Activated CD4-positive, alpha-beta T cell treated with anti-CD3 and anti-CD28 coated beads for 4 hours (primary cell): Measurements from ENCODE around the gene TFF2.

ENCODE experiments used
- DNase-seq, 2 donors: peaks; one replicate each; pipeline ENCODE4 v3.0.0-alpha.2; 2020

The TFF2 gene

GRCh38 chr21:42383331-42383730 lies 32.5 kb upstream of the TFF2 start:
- no peak for DNase-seq

GRCh38 chr21:42382915-42383314 lies 32.1 kb upstream of the TFF2 start:
- DNase-seq, result no peak

- DNase-seq, result peak; percentile 38 to 55
Observed at GRCh38 chr21:42381347-42381984, 30.7 kb upstream of the TFF2 start.

GRCh38 chr21:42379426-42380215 lies 28.8 kb upstream of the TFF2 start:
- no peak for DNase-seq

GRCh38 chr21:42378418-42378817 lies 27.6 kb upstream of the TFF2 start:
- no peak for DNase-seq

GRCh38 chr21:42377951-42378340 lies 27.2 kb upstream of the TFF2 start:
- DNase-seq, result no peak

GRCh38 chr21:42377211-42377950 lies 26.6 kb upstream of the TFF2 start:
- DNase-seq, result no peak

GRCh38 chr21:42376338-42376982 lies 25.7 kb upstream of the TFF2 start:
- no peak for DNase-seq

- no peak for DNase-seq
Observed at GRCh38 chr21:42375966-42376337, 25.2 kb upstream of the TFF2 start.

- no peak for DNase-seq
Observed at GRCh38 chr21:42375506-42375905, 24.7 kb upstream of the TFF2 start.

- DNase-seq, result no peak
Observed at GRCh38 chr21:42374864-42375499, 24.2 kb upstream of the TFF2 start.

- DNase-seq, result no peak
Observed at GRCh38 chr21:42374457-42374856, 23.7 kb upstream of the TFF2 start.

- no peak for DNase-seq
Observed at GRCh38 chr21:42373908-42374455, 23.2 kb upstream of the TFF2 start.

GRCh38 chr21:42373196-42373907 lies 22.6 kb upstream of the TFF2 start:
- peak in 1 of 2 donors; percentile 8 for DNase-seq

- DNase-seq, result no peak
Observed at GRCh38 chr21:42370894-42371654, 20.3 kb upstream of the TFF2 start.

- no peak for DNase-seq
Observed at GRCh38 chr21:42369821-42370220, 19.0 kb upstream of the TFF2 start.

- DNase-seq, result no peak
Observed at GRCh38 chr21:42367367-42368165, 16.8 kb upstream of the TFF2 start.

- no peak for DNase-seq
Observed at GRCh38 chr21:42366292-42367010, 15.7 kb upstream of the TFF2 start, which contains the start of gene TFF1. TFF1 (minus strand) TSS chr21:42366535; CDS start chr21:42366495, 40 bp downstream.

GRCh38 chr21:42365770-42366169 lies 15.0 kb upstream of the TFF2 start:
- DNase-seq, result no peak
